ENCODE results near the gene TRIM15.
A peak's percentile ranks its signal among the peaks of the same experiment; 100 is the strongest.
"Not testable (repeated sequence)": the region's sequence is repeated elsewhere in the genome, so short reads cannot be mapped to it uniquely, and the experiment has no call there.

Gene TRIM15

GRCh38 chr6:30163090-30163917 lies at the start of gene TRIM15:
Gene TRIM15 (plus strand): TSS chr6:30163546. CDS start chr6:30163685, 139 bp downstream.
- FAIRE-seq: no peak

GRCh38 chr6:30113841-30114240 lies 49.5 kb upstream of the TRIM15 start:
- FAIRE-seq: no peak

GRCh38 chr6:30116724-30117123 lies 46.6 kb upstream of the TRIM15 start:
- no peak for FAIRE-seq

GRCh38 chr6:30118691-30119090 lies 44.7 kb upstream of the TRIM15 start:
- not testable (repeated sequence) for FAIRE-seq

GRCh38 chr6:30121446-30122366 lies 41.6 kb upstream of the TRIM15 start:
- no peak for FAIRE-seq

GRCh38 chr6:30122515-30122914 lies 40.8 kb upstream of the TRIM15 start:
- FAIRE-seq: no peak

GRCh38 chr6:30127238-30128093 lies 35.9 kb upstream of the TRIM15 start:
- no peak for FAIRE-seq

GRCh38 chr6:30129265-30130178 lies 33.8 kb upstream of the TRIM15 start:
- FAIRE-seq: no peak

GRCh38 chr6:30130179-30130679 lies 33.1 kb upstream of the TRIM15 start:
- no peak for FAIRE-seq

- FAIRE-seq: peak; percentile 81
Measured at GRCh38 chr6:30130887-30131862, 32.2 kb upstream of the TRIM15 start.

GRCh38 chr6:30131947-30132497 lies 31.3 kb upstream of the TRIM15 start:
- FAIRE-seq: no peak

GRCh38 chr6:30135147-30135546 lies 28.2 kb upstream of the TRIM15 start:
- no peak for FAIRE-seq

- FAIRE-seq: no peak
Measured at GRCh38 chr6:30135757-30136156, 27.6 kb upstream of the TRIM15 start, which contains the start of gene TRIM40. Gene TRIM40 (plus strand): TSS chr6:30136140. CDS start chr6:30137037, 897 bp downstream.

- no peak for FAIRE-seq
Measured at GRCh38 chr6:30136570-30137286, 26.6 kb upstream of the TRIM15 start.

GRCh38 chr6:30140240-30140639 lies 23.1 kb upstream of the TRIM15 start:
- FAIRE-seq: not testable (repeated sequence)

- FAIRE-seq: no peak
Measured at GRCh38 chr6:30142665-30143064, 20.7 kb upstream of the TRIM15 start.

GRCh38 chr6:30143780-30144179 lies 19.6 kb upstream of the TRIM15 start:
- no peak for FAIRE-seq

- no peak for FAIRE-seq
Measured at GRCh38 chr6:30144811-30145210, 18.5 kb upstream of the TRIM15 start.

- FAIRE-seq: no peak
Measured at GRCh38 chr6:30145818-30146217, 17.5 kb upstream of the TRIM15 start.

Data from islet of Langerhans (tissue), 1 donor.